IMR-90 (cell line): Measurements from ENCODE around the gene INSYN2A. TPM values are rescaled to one million over a fixed set of nuclear protein-coding genes. Genes with fewer than 3 reads are reported as not detected.

Source experiments
- ATAC-seq: fragments of 200-7000 bp; cut with Tn5 transposase; 2 replicates; pipeline ENCODE4 v1.9.1; 2020; ENCODE audit warnings: low read depth, mild to moderate bottlenecking, moderate library complexity
- BruUV-seq: library from RNA; stranded (reverse); fragments of 400-500 nt; replicated peaks from 2 replicates; lab custom pipeline; 2021; lab: Mats Ljungman, UMichigan
- CTCF ChIA-PET: fragments of 300-600 bp; formaldehyde crosslinking; extraction: SDS; loops from one replicate; lab custom pipeline; 2021; ENCODE audit warnings: antibody characterized with exemption; lab: Yijun Ruan, JAX
- POLR2A ChIA-PET: fragments of 300-600 bp; sonication (Branson Sonifier 250); formaldehyde crosslinking; loops from one replicate; lab custom pipeline; 2022; ENCODE audit warnings: antibody characterized with exemption; ENCODE audit not compliant: unreplicated experiment; lab: Charles Lee
- DNase-seq: peaks from one replicate; pipeline ENCODE4 v3.0.0; 2013
- H2AFZ ChIP-seq: replicated peaks from 2 replicates; pipeline ENCODE3; 2013; ENCODE audit warnings: low read length, mild to moderate bottlenecking; ENCODE audit not compliant: poor library complexity
- H2AK5ac ChIP-seq: 2 replicates; pipeline ENCODE4 v1.6.1; 2013; ENCODE audit warnings: low read depth, low read length, inconsistent platforms
- H2AK9ac ChIP-seq: replicated peaks from 2 replicates; pipeline ENCODE3; 2013; ENCODE audit warnings: mild to moderate bottlenecking, low read depth, low read length, moderate library complexity; ENCODE audit not compliant: poor library complexity
- H2BK120ac ChIP-seq: 2 replicates; pipeline ENCODE4 v1.6.1; 2013; ENCODE audit warnings: low read depth, low read length, inconsistent platforms
- H2BK15ac ChIP-seq: 3 replicates; pipeline ENCODE4 v1.6.1; 2013; ENCODE audit warnings: low read depth, low read length, inconsistent platforms
- H2BK20ac ChIP-seq: 2 replicates; pipeline ENCODE4 v1.6.1; 2013; ENCODE audit warnings: low read depth, mild to moderate bottlenecking, inconsistent platforms, low read length, moderate library complexity
- H2BK5ac ChIP-seq: 2 replicates; pipeline ENCODE4 v1.6.1; 2013; ENCODE audit warnings: mild to moderate bottlenecking, low read depth, low read length, inconsistent platforms; ENCODE audit not compliant: poor library complexity, severe bottlenecking
- H3K14ac ChIP-seq: replicated peaks from 2 replicates; pipeline ENCODE4 v1.6.1; 2013; ENCODE audit warnings: low read depth, low read length, inconsistent platforms
- H3K18ac ChIP-seq: 2 replicates; pipeline ENCODE4 v1.6.1; 2013; ENCODE audit warnings: low read depth, low read length, control low read depth
- H3K23ac ChIP-seq: 2 replicates; pipeline ENCODE4 v1.6.1; 2013; ENCODE audit warnings: low read depth, low read length, inconsistent platforms
- H3K27ac ChIP-seq: 2 replicates; pipeline ENCODE4 v1.5.1; 2013; ENCODE audit warnings: mild to moderate bottlenecking, control low read depth, low read length; ENCODE audit not compliant: insufficient read depth
- H3K27me3 ChIP-seq: 2 replicates; pipeline ENCODE4 v1.6.1; 2013; ENCODE audit warnings: low read length; ENCODE audit not compliant: control insufficient read depth, insufficient read depth
- H3K36me3 ChIP-seq: 2 replicates; pipeline ENCODE4 v1.6.1; 2013; ENCODE audit warnings: low read length, mixed read lengths; ENCODE audit not compliant: control insufficient read depth, insufficient read depth
- H3K4ac ChIP-seq: 2 replicates; pipeline ENCODE4 v1.6.1; 2013; ENCODE audit warnings: low read depth, low read length, inconsistent platforms
- H3K4me1 ChIP-seq: 2 replicates; pipeline ENCODE4 v1.6.1; 2013; ENCODE audit warnings: low read length, mixed read lengths; ENCODE audit not compliant: control insufficient read depth, insufficient read depth
- H3K4me2 ChIP-seq: 2 replicates; pipeline ENCODE4 v1.6.1; 2013; ENCODE audit warnings: low read depth, mild to moderate bottlenecking, control low read depth, low read length, moderate library complexity
- H3K4me3 ChIP-seq: 2 replicates; pipeline ENCODE4 v1.5.1; 2013; ENCODE audit warnings: low read depth, mild to moderate bottlenecking, control low read depth, low read length, moderate library complexity; ENCODE audit not compliant: insufficient read depth
- H3K56ac ChIP-seq: 2 replicates; pipeline ENCODE4 v1.6.1; 2013; ENCODE audit warnings: low read length, inconsistent platforms; ENCODE audit not compliant: insufficient read depth; ENCODE audit errors: extremely low read depth
- H3K79me1 ChIP-seq, 2 experiments: 2 replicates each; pipeline ENCODE4 v1.6.1; 2013; ENCODE audit warnings: low read length in 2 of 2, inconsistent platforms in 1 of 2, low read depth in 1 of 2
- H3K9ac ChIP-seq: 2 replicates; pipeline ENCODE4 v1.6.1; 2013; ENCODE audit warnings: low read depth, low read length, control low read depth
- H3K9me1 ChIP-seq: 2 replicates; pipeline ENCODE4 v1.6.1; 2013; ENCODE audit warnings: low read length, inconsistent platforms; ENCODE audit not compliant: insufficient read depth
- H3K9me3 ChIP-seq: 2 replicates; pipeline ENCODE4 v1.6.1; 2013; ENCODE audit warnings: low read length; ENCODE audit not compliant: control insufficient read depth, insufficient read depth
- H4K20me1 ChIP-seq: 2 replicates; pipeline ENCODE4 v1.6.1; 2013; ENCODE audit warnings: low read length, inconsistent platforms; ENCODE audit not compliant: insufficient read depth
- H4K5ac ChIP-seq: 2 replicates; pipeline ENCODE4 v1.6.1; 2013; ENCODE audit warnings: mild to moderate bottlenecking, low read depth, low read length, control low read depth
- H4K8ac ChIP-seq, 2 experiments: 2 replicates each; pipeline ENCODE4 v1.6.1; 2013; ENCODE audit warnings: low read depth in 2 of 2, low read length in 2 of 2, control low read depth in 1 of 2, inconsistent platforms in 1 of 2
- H4K91ac ChIP-seq: 2 replicates; pipeline ENCODE4 v1.6.1; 2013; ENCODE audit warnings: low read depth, low read length, inconsistent platforms; ENCODE audit not compliant: insufficient read depth
- CHD1 ChIP-seq: IDR thresholded peaks from 2 replicates; pipeline ENCODE4 v1.6.1; 2012; ENCODE audit warnings: low read depth, low read length, improper control_type of control experiment
- CTCF ChIP-seq: conservative IDR thresholded peaks from 2 replicates; pipeline ENCODE4 v1.5.1; 2012; ENCODE audit warnings: mild to moderate bottlenecking, low read depth, low read length, improper control_type of control experiment
- ELK1 ChIP-seq: fragments of 150-350 bp; IDR thresholded peaks from 2 replicates; pipeline ENCODE4 v1.6.1; 2016; ENCODE audit warnings: low read depth, mild to moderate bottlenecking, low read length, moderate library complexity, borderline replicate concordance
- MAFK ChIP-seq: IDR thresholded peaks from 2 replicates; pipeline ENCODE4 v1.6.1; 2012; ENCODE audit warnings: low read depth, low read length, improper control_type of control experiment
- MXI1 ChIP-seq: IDR thresholded peaks from 2 replicates; pipeline ENCODE4 v1.6.1; 2012; ENCODE audit warnings: low read depth, mild to moderate bottlenecking, low read length, moderate library complexity, borderline replicate concordance
- POLR2A ChIP-seq: IDR thresholded peaks from 2 replicates; pipeline ENCODE4 v1.6.1; 2012; ENCODE audit warnings: mild to moderate bottlenecking, low read depth, low read length
- RCOR1 ChIP-seq: IDR thresholded peaks from 2 replicates; pipeline ENCODE4 v1.6.1; 2012; ENCODE audit warnings: mild to moderate bottlenecking, low read length, improper control_type of control experiment; ENCODE audit not compliant: insufficient replicate concordance
- RFX5 ChIP-seq: IDR thresholded peaks from 2 replicates; pipeline ENCODE4 v1.8.0; 2012; ENCODE audit warnings: low read depth, mild to moderate bottlenecking, low read length, moderate library complexity
- USF2 ChIP-seq: fragments of 150-350 bp; IDR thresholded peaks from 2 replicates; pipeline ENCODE4 v1.6.1; 2017; ENCODE audit warnings: mild to moderate bottlenecking, antibody characterized with exemption, low read length, low read depth
- WGBS, 2 experiments: methylation state at CpG; one replicate each; pipeline versions ENCODE4 v1.1.5 to v1.1.7; 2013; ENCODE audit warnings: missing lambda C conversion rate in 2 of 2; ENCODE audit not compliant: insufficient read length in 1 of 2; ENCODE audit errors: extremely low coverage in 2 of 2; 5-methylcytosine and 5-hydroxymethylcytosine counted together
- dilution Hi-C: fragments of 300-500 bp; cut with HindIII; formaldehyde crosslinking; loops from one replicate; pipeline ENCODE4 v1.14.3; 2018; ENCODE audit warnings: low sequenced_read_pairs; ENCODE audit not compliant: unreplicated experiment
- in situ Hi-C: fragments of 300-500 bp; cut with MboI; formaldehyde crosslinking; loops from 3 replicates; pipeline ENCODE4 v1.14.3; 2019; ENCODE audit warnings: low sequenced_read_pairs, inconsistent platforms, mixed read lengths
- intact Hi-C: fragments of 100-400 bp; cut with micrococcal nuclease; formaldehyde crosslinking; loops from 2 replicates; pipeline ENCODE4 v1.10.0; 2022
- polyA plus RNA-seq, 3 experiments: library from polyadenylated mRNA; depleted of rRNA; stranded (reverse); fragments of >200 nt; gene quantifications; 2 replicates each; pipeline ENCODE4 v1.2.3, GENCODE V29; 2012; ENCODE audit warnings: low replicate concordance in 1 of 3
- total RNA-seq: library from RNA; depleted of rRNA; stranded (reverse); fragments of >200 nt; gene quantifications from 2 replicates; pipeline ENCODE4 v1.2.3, GENCODE V29; 2012

The INSYN2A gene
- total and polyA plus RNA-seq, 2 of the 4 experiments (the other 2 are of a cell fraction) = 0.10 to 0.18 TPM

GRCh38 chr10:127234306-127234800 lies 38.0 kb upstream of the INSYN2A start:
- in situ Hi-C loops = no loop called here
- POLR2A ChIA-PET = no interaction called here

More at GRCh38 chr10:127234306-127234800, 38.0 kb upstream of the INSYN2A start:
- Histone ChIP-seq H3K23ac (no peak overlapping the region), H2AFZ (no peak overlapping the region), H3K14ac (no peak overlapping the region), H3K9ac (no peak overlapping the region), H2AK5ac (no peak overlapping the region), H4K20me1 (no peaks in the 10 kb centered on the region), H3K4me2 (no peak overlapping the region), H4K8ac (no peak overlapping the region), H3K4me3 (no peak overlapping the region), H2BK120ac (no peak overlapping the region), H3K4ac (no peak overlapping the region), H3K18ac (no peak overlapping the region), H3K36me3 (no peaks in the 10 kb centered on the region), H2BK5ac (no peak overlapping the region), H2BK20ac (no peak overlapping the region), H3K4me1 (peaks cover 5% of the 10 kb centered on the region; the same call in 1 of the 2 replicates), H3K56ac (no peak overlapping the region), H3K27ac (no peak overlapping the region), H3K27me3 (no peaks in the 10 kb centered on the region), H2AK9ac (no peak overlapping the region), H2BK15ac (no peak overlapping the region), H3K79me1 (peaks cover 0 to 9% of the 10 kb centered on the region in 2 experiments; a peak in 2 of 4 replicates), H3K9me1 (no peaks in the 10 kb centered on the region), H3K9me3 (no peaks in the 10 kb centered on the region), H4K5ac (no peak overlapping the region), H4K91ac (no peak overlapping the region)
- ATAC-seq = no peak
- CTCF ChIA-PET = no interaction called here
- BruUV-seq = no TSS peak
- DNase-seq = no peak
- TF ChIP-seq RFX5 (no peak), MXI1 (no peak), ELK1 (no peak), USF2 (no peak), RCOR1 (no peak), CHD1 (no peak), MAFK (no peak), POLR2A (no peak), CTCF (no peak)
- dilution Hi-C loops = no loop called here
- no CpG with 5 or more reads among the region's 1 CpG for WGBS, 2 experiments
- intact Hi-C loops = no loop called here
